ENCODE data around the gene LOC128125822.
"Not testable (repeated sequence)": the region's sequence is repeated elsewhere in the genome, so short reads cannot be mapped to it uniquely, and the experiment has no call there.

LOC128125822 gene

DNA sequence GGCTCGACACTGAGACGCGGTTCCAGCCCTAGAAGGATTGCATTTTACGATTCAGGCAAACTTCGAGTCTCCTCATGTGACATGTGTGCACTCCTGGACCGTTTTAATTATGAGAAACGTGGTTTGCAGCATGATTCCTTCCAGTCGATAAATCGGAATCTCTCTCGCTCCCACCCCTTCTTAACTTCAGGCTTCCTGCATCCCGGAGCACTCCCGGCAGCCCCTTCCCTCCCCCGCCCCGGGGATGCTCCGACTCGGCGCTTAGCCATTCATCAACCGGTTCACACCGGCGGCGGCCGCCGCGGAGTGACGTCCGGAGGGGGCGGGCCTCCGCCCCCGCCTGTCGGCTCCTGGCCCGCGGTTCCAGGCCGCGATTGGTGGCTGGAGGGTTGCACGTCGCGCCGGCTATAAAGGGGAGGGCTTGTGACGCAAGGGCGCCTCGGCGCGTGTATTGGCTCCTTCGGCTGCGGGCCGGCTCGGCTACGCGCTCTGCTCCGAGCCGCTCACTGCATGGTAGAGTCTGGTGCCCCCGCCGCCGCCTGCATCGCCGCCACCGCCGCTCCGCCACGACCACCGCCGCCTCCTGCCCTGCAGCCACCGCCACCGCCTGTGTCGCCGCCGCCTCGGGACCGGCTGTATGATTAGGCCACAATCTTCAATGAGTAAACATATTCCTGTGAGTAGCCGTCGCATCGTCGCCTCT lies at the start of gene LOC128125822, which contains the start of gene PTP4A1:
Gene LOC128125822 (plus strand): TSS at position 437 of the 703 bp plus-strand sequence.
Gene PTP4A1 (plus strand): TSS at position 437 of the 703 bp plus-strand sequence. CDS start 4,401 bp downstream, outside the sequence.
- no peaks in the 10 kb centered on the region for H3K27me3 ChIP-seq (replicated peaks; ENCODE audit: control insufficient read depth, insufficient read depth, low read length)
- peaks cover 10% of the 10 kb centered on the region for H3K36me3 ChIP-seq (ENCODE audit: control insufficient read depth, insufficient read depth, low read length, severe bottlenecking)
- peak; percentile 99 for DNase-seq (ENCODE audit: low read depth)
- peaks cover 30% of the 10 kb centered on the region for H3K4me1 ChIP-seq (ENCODE audit: control insufficient read depth, insufficient read depth, low read length)
- peak within 1 kb of the TSS; percentile 97 for H3K9ac ChIP-seq (ENCODE audit: low read length)
- no peaks in the 10 kb centered on the region for H3K9me3 ChIP-seq (ENCODE audit: control insufficient read depth, low read length)
- H3K4me3 ChIP-seq (ENCODE audit: low read length) = peak within 1 kb of the TSS; percentile 88

GRCh38 chr6:63522911-63523287 lies 49.4 kb upstream of the LOC128125822 start:
- not testable (repeated sequence) for H3K4me3 ChIP-seq (ENCODE audit: low read length); H3K9me3 ChIP-seq (ENCODE audit: control insufficient read depth, low read length); H3K27me3 ChIP-seq (replicated peaks; ENCODE audit: control insufficient read depth, insufficient read depth, low read length); DNase-seq (ENCODE audit: low read depth); H3K9ac ChIP-seq (ENCODE audit: low read length); H3K36me3 ChIP-seq (ENCODE audit: control insufficient read depth, insufficient read depth, low read length, severe bottlenecking); H3K4me1 ChIP-seq (ENCODE audit: control insufficient read depth, insufficient read depth, low read length)

GRCh38 chr6:63523630-63524029 lies 48.6 kb upstream of the LOC128125822 start:
- Histone ChIP-seq H3K36me3 (ENCODE audit: control insufficient read depth, insufficient read depth, low read length, severe bottlenecking) (no peaks in the 10 kb centered on the region), H3K4me1 (ENCODE audit: control insufficient read depth, insufficient read depth, low read length) (peaks cover 14% of the 10 kb centered on the region), H3K9ac (ENCODE audit: low read length) (no peak overlapping the region), H3K9me3 (ENCODE audit: control insufficient read depth, low read length) (no peaks in the 10 kb centered on the region), H3K27me3 (replicated peaks; ENCODE audit: control insufficient read depth, insufficient read depth, low read length) (no peaks in the 10 kb centered on the region), H3K4me3 (ENCODE audit: low read length) (no peak overlapping the region)
- no peak for DNase-seq (ENCODE audit: low read depth)

- Histone ChIP-seq H3K9me3 (ENCODE audit: control insufficient read depth, low read length) (no peaks in the 10 kb centered on the region), H3K4me1 (ENCODE audit: control insufficient read depth, insufficient read depth, low read length) (peaks cover 19% of the 10 kb centered on the region), H3K27me3 (replicated peaks; ENCODE audit: control insufficient read depth, insufficient read depth, low read length) (no peaks in the 10 kb centered on the region), H3K36me3 (ENCODE audit: control insufficient read depth, insufficient read depth, low read length, severe bottlenecking) (no peaks in the 10 kb centered on the region), H3K9ac (ENCODE audit: low read length) (no peak overlapping the region), H3K4me3 (ENCODE audit: low read length) (no peak overlapping the region)
- DNase-seq (ENCODE audit: low read depth) = no peak
Measured at GRCh38 chr6:63525186-63525878, 46.9 kb upstream of the LOC128125822 start.

DNA sequence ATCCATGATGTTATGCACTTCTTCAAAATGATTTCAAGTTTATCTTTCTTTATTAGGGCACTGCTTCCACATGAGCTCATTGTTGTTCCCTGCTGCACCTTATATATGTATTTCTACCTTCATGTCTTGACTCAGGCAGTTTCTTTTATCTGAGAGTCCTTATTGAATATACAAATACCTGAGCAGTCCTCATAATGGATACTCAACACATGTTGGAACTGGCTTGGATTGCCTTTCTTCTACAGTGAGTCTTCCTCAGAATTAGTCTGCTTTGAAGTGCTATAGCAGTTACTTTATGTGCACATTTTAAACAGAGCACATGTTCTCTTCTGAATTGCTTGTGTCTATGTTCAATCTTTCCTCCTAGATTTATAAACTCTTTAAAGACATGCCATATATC lies 45.3 kb upstream of the LOC128125822 start:
- Histone ChIP-seq H3K27me3 (replicated peaks; ENCODE audit: control insufficient read depth, insufficient read depth, low read length) (no peaks in the 10 kb centered on the region), H3K36me3 (ENCODE audit: control insufficient read depth, insufficient read depth, low read length, severe bottlenecking) (no peaks in the 10 kb centered on the region), H3K9ac (ENCODE audit: low read length) (no peak overlapping the region), H3K4me3 (ENCODE audit: low read length) (no peak overlapping the region), H3K9me3 (ENCODE audit: control insufficient read depth, low read length) (no peaks in the 10 kb centered on the region), H3K4me1 (ENCODE audit: control insufficient read depth, insufficient read depth, low read length) (peaks cover 19% of the 10 kb centered on the region)
- no peak for DNase-seq (ENCODE audit: low read depth)

- no peaks in the 10 kb centered on the region for H3K27me3 ChIP-seq (replicated peaks; ENCODE audit: control insufficient read depth, insufficient read depth, low read length)
- H3K36me3 ChIP-seq (ENCODE audit: control insufficient read depth, insufficient read depth, low read length, severe bottlenecking) = no peaks in the 10 kb centered on the region
- DNase-seq (ENCODE audit: low read depth) = peak; percentile 43
Measured at GRCh38 chr6:63527658-63528514, 44.4 kb upstream of the LOC128125822 start.

GRCh38 chr6:63529498-63529897 lies 42.8 kb upstream of the LOC128125822 start:
- H3K9ac ChIP-seq (ENCODE audit: low read length) = no peak overlapping the region

More at GRCh38 chr6:63527658-63528514, 44.4 kb upstream of the LOC128125822 start:
- no peaks in the 10 kb centered on the region for H3K9me3 ChIP-seq (ENCODE audit: control insufficient read depth, low read length)
- peak overlapping the region; percentile 5 for H3K4me3 ChIP-seq (ENCODE audit: low read length)
- H3K4me1 ChIP-seq (ENCODE audit: control insufficient read depth, insufficient read depth, low read length) = peaks cover 19% of the 10 kb centered on the region
- H3K9ac ChIP-seq (ENCODE audit: low read length) = peak overlapping the region; percentile 3

GRCh38 chr6:63530182-63530581 lies 42.1 kb upstream of the LOC128125822 start:
- H3K27me3 ChIP-seq (replicated peaks; ENCODE audit: control insufficient read depth, insufficient read depth, low read length) = no peaks in the 10 kb centered on the region
- H3K9ac ChIP-seq (ENCODE audit: low read length) = no peak overlapping the region
- H3K36me3 ChIP-seq (ENCODE audit: control insufficient read depth, insufficient read depth, low read length, severe bottlenecking) = no peaks in the 10 kb centered on the region
- H3K9me3 ChIP-seq (ENCODE audit: control insufficient read depth, low read length) = no peaks in the 10 kb centered on the region
- DNase-seq (ENCODE audit: low read depth) = no peak
- peaks cover 19% of the 10 kb centered on the region for H3K4me1 ChIP-seq (ENCODE audit: control insufficient read depth, insufficient read depth, low read length)
- H3K4me3 ChIP-seq (ENCODE audit: low read length) = no peak overlapping the region

More at GRCh38 chr6:63529498-63529897, 42.8 kb upstream of the LOC128125822 start:
- Histone ChIP-seq H3K4me1 (ENCODE audit: control insufficient read depth, insufficient read depth, low read length) (peaks cover 19% of the 10 kb centered on the region), H3K4me3 (ENCODE audit: low read length) (no peak overlapping the region), H3K27me3 (replicated peaks; ENCODE audit: control insufficient read depth, insufficient read depth, low read length) (no peaks in the 10 kb centered on the region), H3K9me3 (ENCODE audit: control insufficient read depth, low read length) (no peaks in the 10 kb centered on the region), H3K36me3 (ENCODE audit: control insufficient read depth, insufficient read depth, low read length, severe bottlenecking) (no peaks in the 10 kb centered on the region)
- DNase-seq (ENCODE audit: low read depth) = no peak

GRCh38 chr6:63530991-63531390 lies 41.3 kb upstream of the LOC128125822 start:
- Histone ChIP-seq H3K9me3 (ENCODE audit: control insufficient read depth, low read length) (no peaks in the 10 kb centered on the region), H3K9ac (ENCODE audit: low read length) (no peak overlapping the region), H3K4me3 (ENCODE audit: low read length) (no peak overlapping the region), H3K36me3 (ENCODE audit: control insufficient read depth, insufficient read depth, low read length, severe bottlenecking) (no peaks in the 10 kb centered on the region), H3K4me1 (ENCODE audit: control insufficient read depth, insufficient read depth, low read length) (peaks cover 19% of the 10 kb centered on the region), H3K27me3 (replicated peaks; ENCODE audit: control insufficient read depth, insufficient read depth, low read length) (no peaks in the 10 kb centered on the region)
- DNase-seq (ENCODE audit: low read depth) = no peak

DNA sequence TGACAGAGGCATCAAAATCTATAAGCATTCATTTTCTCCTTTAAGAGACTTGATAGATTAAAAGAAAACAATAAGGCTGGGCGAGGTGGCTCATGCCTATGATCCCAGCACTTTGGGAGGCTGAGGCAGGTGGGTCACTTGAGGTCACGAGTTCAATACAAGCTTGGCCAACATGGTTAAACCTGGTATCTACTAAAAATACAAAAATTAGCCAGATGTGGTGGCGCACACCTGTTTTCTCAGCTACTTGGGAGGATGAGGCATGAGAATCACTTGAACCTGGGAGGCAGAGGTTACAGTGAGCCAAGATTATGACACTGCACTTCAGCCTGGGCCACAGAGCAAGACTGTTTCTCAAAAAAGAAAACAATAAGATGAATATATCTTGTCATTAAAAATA lies 39.3 kb upstream of the LOC128125822 start:
- H3K4me3 ChIP-seq (ENCODE audit: low read length) = no peak overlapping the region
- no peaks in the 10 kb centered on the region for H3K9me3 ChIP-seq (ENCODE audit: control insufficient read depth, low read length)
- H3K4me1 ChIP-seq (ENCODE audit: control insufficient read depth, insufficient read depth, low read length) = peaks cover 10% of the 10 kb centered on the region
- no peak overlapping the region for H3K9ac ChIP-seq (ENCODE audit: low read length)
- no peaks in the 10 kb centered on the region for H3K27me3 ChIP-seq (replicated peaks; ENCODE audit: control insufficient read depth, insufficient read depth, low read length)
- no peaks in the 10 kb centered on the region for H3K36me3 ChIP-seq (ENCODE audit: control insufficient read depth, insufficient read depth, low read length, severe bottlenecking)
- DNase-seq (ENCODE audit: low read depth) = no peak

GRCh38 chr6:63533952-63534351 lies 38.3 kb upstream of the LOC128125822 start:
- Histone ChIP-seq H3K9ac (ENCODE audit: low read length) (no peak overlapping the region), H3K4me1 (ENCODE audit: control insufficient read depth, insufficient read depth, low read length) (peaks cover 5% of the 10 kb centered on the region), H3K9me3 (ENCODE audit: control insufficient read depth, low read length) (no peaks in the 10 kb centered on the region), H3K4me3 (ENCODE audit: low read length) (no peak overlapping the region), H3K36me3 (ENCODE audit: control insufficient read depth, insufficient read depth, low read length, severe bottlenecking) (no peaks in the 10 kb centered on the region), H3K27me3 (replicated peaks; ENCODE audit: control insufficient read depth, insufficient read depth, low read length) (no peaks in the 10 kb centered on the region)
- no peak for DNase-seq (ENCODE audit: low read depth)
